22Rv1 (cell line): ENCODE data around the gene STRIP2.
A peak's percentile ranks its signal among the peaks of the same experiment; 100 is the strongest.

ENCODE experiments used
- H3K27ac ChIP-seq: fragments of 450-650 bp; 2 replicates; pipeline ENCODE4 v1.5.1; 2017
- CTCF ChIP-seq: fragments of 450-650 bp; IDR thresholded peaks from 2 replicates; pipeline ENCODE4 v1.5.1; 2017; ENCODE audit warnings: mild to moderate bottlenecking
- ZFX ChIP-seq: fragments of 450-650 bp; IDR thresholded peaks from 2 replicates; pipeline ENCODE4 v1.6.1; 2017; ENCODE audit warnings: antibody characterized with exemption, borderline replicate concordance

The STRIP2 gene

GRCh38 chr7:129422727-129423126, 11.5 kb upstream of the STRIP2 start:
- H3K27ac ChIP-seq: peak overlapping the region; percentile 12; the same call in 1 of the 2 replicates
- TF ChIP-seq CTCF: no peak
- TF ChIP-seq ZFX: no peak

- no peak overlapping the region for H3K27ac ChIP-seq
- TF ChIP-seq ZFX (no peak), CTCF (no peak)
These were observed 10.4 kb upstream of the STRIP2 start for GRCh38 chr7:129423700-129424410.

GRCh38 chr7:129426482-129426881, 7.8 kb upstream of the STRIP2 start:
- H3K27ac ChIP-seq: no peak overlapping the region
- TF ChIP-seq ZFX (no peak), CTCF (no peak)

- H3K27ac ChIP-seq: no peak overlapping the region
- TF ChIP-seq CTCF (no peak), ZFX (no peak)
These were observed 6.6 kb upstream of the STRIP2 start for GRCh38 chr7:129427526-129428045.

GRCh38 chr7:129431911-129432643, 2.2 kb upstream of the STRIP2 start:
- no peak for TF ChIP-seq CTCF
- no peak for TF ChIP-seq ZFX
- H3K27ac ChIP-seq: no peak overlapping the region

GRCh38 chr7:129434675-129435318, 565 bp downstream of the STRIP2 start:
- no peak for TF ChIP-seq ZFX
- TF ChIP-seq CTCF: no peak
- H3K27ac ChIP-seq: no peak overlapping the region
